OCI-LY7 (cell line): Measurements from ENCODE around the gene MCF2L2. TPM values are rescaled to one million over a fixed set of nuclear protein-coding genes. Genes with fewer than 3 reads are reported as not detected.

Experiments
- BruUV-seq: library from RNA; stranded (reverse); fragments of 400-500 nt; replicated peaks from 2 replicates; lab custom pipeline; 2021; lab: Mats Ljungman, UMichigan
- CTCF ChIA-PET: fragments of 300-600 bp; sonication (Branson Sonifier 250); formaldehyde crosslinking; loops from one replicate; lab custom pipeline; 2022; ENCODE audit warnings: antibody characterized with exemption; ENCODE audit not compliant: unreplicated experiment; lab: Charles Lee
- POLR2A ChIA-PET: fragments of 300-600 bp; sonication (Branson Sonifier 250); formaldehyde crosslinking; loops from one replicate; lab custom pipeline; 2022; ENCODE audit warnings: antibody characterized with exemption; lab: Charles Lee
- DNase-seq: peaks from one replicate; pipeline ENCODE4 v3.0.0-alpha.2; 2015; ENCODE audit warnings: low spot score
- H2AFZ ChIP-seq: fragments of 200-600 bp; sonication (generic), shearing (Covaris generic); 2 replicates; pipeline ENCODE4 v1.6.1; 2014; ENCODE audit warnings: mild to moderate bottlenecking, antibody characterized with exemption, low read length, moderate library complexity
- H3K27ac ChIP-seq: fragments of 200-600 bp; sonication (generic); 2 replicates; pipeline ENCODE4 v1.5.1; 2014; ENCODE audit warnings: mixed run types, low read depth, mild to moderate bottlenecking, moderate library complexity, low read length, inconsistent platforms; ENCODE audit not compliant: poor library complexity, severe bottlenecking
- H3K36me3 ChIP-seq: fragments of 200-600 bp; sonication (generic); 2 replicates; pipeline ENCODE4 v1.6.1; 2014; ENCODE audit warnings: mild to moderate bottlenecking, antibody characterized with exemption, low read length, moderate library complexity, mixed read lengths; ENCODE audit not compliant: insufficient read depth
- H3K4me1 ChIP-seq: fragments of 200-600 bp; sonication (generic); 2 replicates; pipeline ENCODE4 v1.5.1; 2014; ENCODE audit warnings: mild to moderate bottlenecking, low read length; ENCODE audit not compliant: insufficient read depth, poor library complexity, severe bottlenecking
- H3K4me2 ChIP-seq: fragments of 200-600 bp; sonication (generic); 2 replicates; pipeline ENCODE4 v1.6.1; 2014; ENCODE audit warnings: mild to moderate bottlenecking, low read length
- H3K4me3 ChIP-seq: fragments of 200-600 bp; sonication (generic); 2 replicates; pipeline ENCODE4 v1.5.1; 2014; ENCODE audit warnings: mild to moderate bottlenecking, low read depth, low read length; ENCODE audit not compliant: poor library complexity, severe bottlenecking
- H3K79me2 ChIP-seq: fragments of 200-600 bp; sonication (generic); 2 replicates; pipeline ENCODE4 v1.6.1; 2016; ENCODE audit warnings: low read depth, mild to moderate bottlenecking, low read length, moderate library complexity, mixed read lengths; ENCODE audit not compliant: insufficient read depth
- H3K9me2 ChIP-seq: fragments of 200-600 bp; sonication (generic); 2 replicates; pipeline ENCODE4 v1.6.1; 2016; ENCODE audit warnings: mild to moderate bottlenecking, low read length, mixed read lengths; ENCODE audit not compliant: insufficient read depth
- H3K9me3 ChIP-seq: fragments of 200-600 bp; sonication (generic); 2 replicates; pipeline ENCODE4 v1.6.1; 2014; ENCODE audit warnings: mild to moderate bottlenecking, mixed run types, low read length, mixed read lengths
- H4K20me1 ChIP-seq: fragments of 200-600 bp; sonication (generic); 2 replicates; pipeline ENCODE4 v1.6.1; 2014; ENCODE audit warnings: mild to moderate bottlenecking, antibody characterized with exemption, low read length, moderate library complexity, mixed read lengths; ENCODE audit not compliant: insufficient read depth
- CTCF ChIP-seq: fragments of 200-600 bp; sonication (generic); conservative IDR thresholded peaks from 2 replicates; pipeline ENCODE4 v1.5.1; 2014; ENCODE audit warnings: mild to moderate bottlenecking, antibody characterized with exemption, low read length, moderate library complexity, mixed read lengths
- EZH2phosphoT487 ChIP-seq: fragments of 200-600 bp; sonication (generic); IDR thresholded peaks from 2 replicates; pipeline ENCODE4 v1.6.1; 2018; ENCODE audit warnings: low read depth, borderline replicate concordance, mild to moderate bottlenecking, mixed run types, antibody characterized with exemption, low read length, moderate library complexity, mixed read lengths
- intact Hi-C: fragments of 100-400 bp; cut with micrococcal nuclease; formaldehyde crosslinking; loops from one replicate; pipeline ENCODE4 v1.10.0; 2022; ENCODE audit not compliant: unreplicated experiment
- total RNA-seq, 2 experiments: library from RNA; depleted of rRNA in 1 of 2; stranded (reverse); fragments of >200 nt in 1 of 2; shearing (Covaris generic) in 1 of 2; gene quantifications; 2 replicates each; pipeline ENCODE4 v1.2.3, GENCODE V29; 2014 to 2022

Gene MCF2L2
- total RNA-seq, 2 experiments from 2014 or later = 6.6 to 8.0 TPM

- CTCF ChIA-PET = no interaction called here
- no TSS peak for BruUV-seq
- H3K4me1 ChIP-seq = peaks cover 28% of the 10 kb centered on the region
- no peak overlapping the region for H3K27ac ChIP-seq
- intact Hi-C loops = no loop called here
- POLR2A ChIA-PET = interaction anchor here (0.5 kb wide), 1 partner anchor 624 kb away, joined by 3 read pairs; no protein-coding TSS in a partner anchor
- no peaks in the 10 kb centered on the region for H3K36me3 ChIP-seq
- no peak overlapping the region for H3K4me2 ChIP-seq
- TF ChIP-seq CTCF = no peak
- H3K4me3 ChIP-seq = no peak overlapping the region
- H2AFZ ChIP-seq = no peak overlapping the region
- peaks cover 6% of the 10 kb centered on the region; the same call in 1 of the 2 replicates for H3K9me3 ChIP-seq
- H3K79me2 ChIP-seq = no peaks in the 10 kb centered on the region
- H4K20me1 ChIP-seq = no peaks in the 10 kb centered on the region
- no peak for DNase-seq
- H3K9me2 ChIP-seq = no peaks in the 10 kb centered on the region
These were observed 270.3 kb downstream of the MCF2L2 start for GRCh38 chr3:183158113-183158512.

GRCh38 chr3:183156266-183156665, 272.2 kb downstream of the MCF2L2 start:
- H3K36me3 ChIP-seq = no peaks in the 10 kb centered on the region
- no peak for DNase-seq
- ChIA-PET CTCF (no interaction called here), POLR2A (interaction anchor here (0.6 kb wide), 1 partner anchor 1219 kb away, joined by 4 read pairs; no protein-coding TSS in a partner anchor)
- peaks cover 6% of the 10 kb centered on the region; the same call in 1 of the 2 replicates for H3K9me3 ChIP-seq
- H3K27ac ChIP-seq = no peak overlapping the region
- BruUV-seq = no TSS peak
- no peak overlapping the region for H3K4me2 ChIP-seq
- peaks cover 20% of the 10 kb centered on the region for H3K4me1 ChIP-seq
- no peaks in the 10 kb centered on the region for H3K79me2 ChIP-seq
- intact Hi-C loops = no loop called here
- H3K9me2 ChIP-seq = no peaks in the 10 kb centered on the region
- no peak overlapping the region for H2AFZ ChIP-seq
- no peak overlapping the region for H3K4me3 ChIP-seq
- no peaks in the 10 kb centered on the region for H4K20me1 ChIP-seq
- no peak for TF ChIP-seq EZH2phosphoT487
- no peak for TF ChIP-seq CTCF

GRCh38 chr3:183155499-183155898, 272.9 kb downstream of the MCF2L2 start:
- Histone ChIP-seq H3K9me2 (no peaks in the 10 kb centered on the region), H3K4me1 (peaks cover 16% of the 10 kb centered on the region), H4K20me1 (no peaks in the 10 kb centered on the region), H3K36me3 (no peaks in the 10 kb centered on the region), H3K9me3 (no peaks in the 10 kb centered on the region), H3K4me2 (no peak overlapping the region), H3K4me3 (no peak overlapping the region), H3K79me2 (no peaks in the 10 kb centered on the region), H2AFZ (no peak overlapping the region), H3K27ac (no peak overlapping the region)
- ChIA-PET POLR2A (interaction anchor here (0.6 kb wide), 1 partner anchor 1218 kb away, joined by 4 read pairs; no protein-coding TSS in a partner anchor), CTCF (no interaction called here)
- BruUV-seq = no TSS peak
- intact Hi-C loops = no loop called here
- no peak for TF ChIP-seq EZH2phosphoT487
- TF ChIP-seq CTCF = no peak
- no peak for DNase-seq
